ENCODE data around the gene CDC20.

DNA sequence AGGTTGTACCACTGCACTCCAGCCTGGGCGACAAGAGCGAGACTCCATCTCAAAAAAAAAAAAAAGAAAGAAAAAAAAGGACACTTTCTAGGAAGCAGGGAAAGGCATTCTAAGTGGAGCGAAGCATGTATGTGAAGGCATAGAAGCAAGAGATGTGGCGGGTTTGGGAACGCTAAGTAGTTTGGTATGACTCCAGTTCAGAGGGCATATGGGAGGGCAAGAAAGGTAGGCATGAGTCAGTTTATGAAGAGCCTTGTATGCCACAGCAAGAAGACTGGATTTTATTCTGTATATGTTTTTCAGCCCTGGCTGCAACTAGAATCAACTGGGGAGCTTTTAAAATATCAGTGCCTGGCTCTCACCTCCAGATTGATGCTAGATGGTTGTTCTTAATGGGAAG is 13.4 kb downstream of the CDC20 start:
- TF ChIP-seq, protein P1, sequence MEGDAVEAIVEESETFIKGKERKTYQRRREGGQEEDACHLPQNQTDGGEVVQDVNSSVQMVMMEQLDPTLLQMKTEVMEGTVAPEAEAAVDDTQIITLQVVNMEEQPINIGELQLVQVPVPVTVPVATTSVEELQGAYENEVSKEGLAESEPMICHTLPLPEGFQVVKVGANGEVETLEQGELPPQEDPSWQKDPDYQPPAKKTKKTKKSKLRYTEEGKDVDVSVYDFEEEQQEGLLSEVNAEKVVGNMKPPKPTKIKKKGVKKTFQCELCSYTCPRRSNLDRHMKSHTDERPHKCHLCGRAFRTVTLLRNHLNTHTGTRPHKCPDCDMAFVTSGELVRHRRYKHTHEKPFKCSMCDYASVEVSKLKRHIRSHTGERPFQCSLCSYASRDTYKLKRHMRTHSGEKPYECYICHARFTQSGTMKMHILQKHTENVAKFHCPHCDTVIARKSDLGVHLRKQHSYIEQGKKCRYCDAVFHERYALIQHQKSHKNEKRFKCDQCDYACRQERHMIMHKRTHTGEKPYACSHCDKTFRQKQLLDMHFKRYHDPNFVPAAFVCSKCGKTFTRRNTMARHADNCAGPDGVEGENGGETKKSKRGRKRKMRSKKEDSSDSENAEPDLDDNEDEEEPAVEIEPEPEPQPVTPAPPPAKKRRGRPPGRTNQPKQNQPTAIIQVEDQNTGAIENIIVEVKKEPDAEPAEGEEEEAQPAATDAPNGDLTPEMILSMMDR (conservative IDR thresholded peaks at IDR 0.05; ENCODE audit: low read depth, low read length), result no peak
- no peak for TF ChIP-seq MAFK (IDR thresholded peaks at IDR 0.05; ENCODE audit: low read depth, low read length)
- TF ChIP-seq POLR2A (IDR thresholded peaks at IDR 0.05; ENCODE audit: low read depth, low read length), result no peak
- TF ChIP-seq RAD21 (IDR thresholded peaks at IDR 0.05; ENCODE audit: low read length), result no peak
- TF ChIP-seq CHD1 (IDR thresholded peaks at IDR 0.05; ENCODE audit: low read depth, low read length), result no peak
- TF ChIP-seq RCOR1 (IDR thresholded peaks at IDR 0.05; ENCODE audit: insufficient replicate concordance, low read length), result no peak
- no peak for TF ChIP-seq NFE2L2 (IDR thresholded peaks at IDR 0.05; ENCODE audit: low read depth, low read length)
- TF ChIP-seq SMC3 (IDR thresholded peaks at IDR 0.05; ENCODE audit: low read depth, low read length), result no peak
- no peak for TF ChIP-seq RFX5 (IDR thresholded peaks at IDR 0.05; ENCODE audit: low read depth, low read length)
- no peak for TF ChIP-seq MXI1 (IDR thresholded peaks at IDR 0.05; ENCODE audit: borderline replicate concordance, low read depth, low read length)
- TF ChIP-seq BHLHE40 (IDR thresholded peaks at IDR 0.05; ENCODE audit: low read depth, low read length), result no peak
- no peak for TF ChIP-seq CEBPB (IDR thresholded peaks at IDR 0.05; ENCODE audit: low read depth, low read length)
- TF ChIP-seq, protein P2, sequence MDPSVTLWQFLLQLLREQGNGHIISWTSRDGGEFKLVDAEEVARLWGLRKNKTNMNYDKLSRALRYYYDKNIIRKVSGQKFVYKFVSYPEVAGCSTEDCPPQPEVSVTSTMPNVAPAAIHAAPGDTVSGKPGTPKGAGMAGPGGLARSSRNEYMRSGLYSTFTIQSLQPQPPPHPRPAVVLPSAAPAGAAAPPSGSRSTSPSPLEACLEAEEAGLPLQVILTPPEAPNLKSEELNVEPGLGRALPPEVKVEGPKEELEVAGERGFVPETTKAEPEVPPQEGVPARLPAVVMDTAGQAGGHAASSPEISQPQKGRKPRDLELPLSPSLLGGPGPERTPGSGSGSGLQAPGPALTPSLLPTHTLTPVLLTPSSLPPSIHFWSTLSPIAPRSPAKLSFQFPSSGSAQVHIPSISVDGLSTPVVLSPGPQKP (IDR thresholded peaks at IDR 0.05; ENCODE audit: borderline replicate concordance, low read depth, low read length), result no peak
- TF ChIP-seq FOS (IDR thresholded peaks at IDR 0.05; ENCODE audit: low read depth, low read length), result no peak

Data from IMR-90 (cell line).